HG02981 (cell line): ENCODE measurements around the gene DLX3.

Source experiments
- ATAC-seq: cut with Tn5 transposase; IDR thresholded peaks from one replicate; pipeline ENCODE4 v1.9.1; 2021; ENCODE audit warnings: mild to moderate bottlenecking, moderate library complexity; ENCODE audit not compliant: unreplicated experiment

DLX3 gene

DNA sequence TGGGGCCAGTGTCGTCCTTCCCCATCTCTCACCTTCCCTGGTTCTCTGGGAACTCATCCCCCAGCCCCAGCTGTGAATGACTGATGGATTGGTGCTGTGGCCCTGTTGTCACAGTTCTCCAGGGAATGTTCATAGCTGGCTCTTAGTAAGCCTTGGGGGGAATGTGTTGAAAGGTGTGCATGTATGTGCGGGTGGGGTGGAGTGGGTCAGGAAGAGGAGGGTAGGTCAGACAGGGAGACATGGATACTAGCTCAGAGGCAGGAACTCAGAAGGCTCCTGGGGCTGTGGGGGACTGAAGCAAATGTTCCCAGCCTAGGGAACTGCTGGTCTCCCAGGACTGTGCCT lies 21.8 kb downstream of the DLX3 start:
- ATAC-seq, result no peak

GRCh38 chr17:49972486-49973270 lies 22.3 kb downstream of the DLX3 start:
- ATAC-seq, result no peak

- ATAC-seq, result no peak
Measured at GRCh38 chr17:49971848-49972485, 23.1 kb downstream of the DLX3 start.

- no peak for ATAC-seq
Measured at GRCh38 chr17:49971199-49971847, 23.7 kb downstream of the DLX3 start.

- ATAC-seq, result no peak
Measured at GRCh38 chr17:49970498-49970897, 24.5 kb downstream of the DLX3 start.

DNA sequence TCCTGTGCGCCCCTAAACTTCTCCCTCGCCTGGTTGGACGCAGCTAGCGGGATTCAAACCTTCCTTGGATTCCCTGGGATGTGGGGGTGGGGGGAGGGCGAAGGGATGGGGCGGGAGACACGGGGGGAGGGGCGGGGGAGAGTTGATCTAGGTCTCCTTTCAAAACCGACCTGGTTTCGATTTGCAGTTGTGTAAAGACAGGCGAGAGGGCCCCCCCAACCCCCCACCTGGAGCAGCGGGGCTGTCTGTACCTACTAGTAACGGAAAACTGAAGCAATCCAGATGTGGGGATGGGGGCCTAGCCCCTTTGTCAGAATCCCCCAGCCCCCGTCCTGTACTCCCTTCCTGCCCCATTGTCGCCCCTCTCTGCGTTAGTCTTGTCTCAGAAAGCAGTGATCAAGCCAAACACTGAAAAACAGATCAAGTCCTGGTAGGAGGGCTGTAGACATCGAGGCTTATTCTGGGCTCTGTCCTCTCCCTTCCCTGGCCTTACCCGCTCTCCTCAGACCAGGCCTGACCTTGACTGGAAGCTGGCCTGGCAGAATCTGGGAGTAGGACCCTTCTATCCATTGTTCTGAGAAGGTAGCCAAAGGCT lies 25.1 kb downstream of the DLX3 start:
- no peak for ATAC-seq

DNA sequence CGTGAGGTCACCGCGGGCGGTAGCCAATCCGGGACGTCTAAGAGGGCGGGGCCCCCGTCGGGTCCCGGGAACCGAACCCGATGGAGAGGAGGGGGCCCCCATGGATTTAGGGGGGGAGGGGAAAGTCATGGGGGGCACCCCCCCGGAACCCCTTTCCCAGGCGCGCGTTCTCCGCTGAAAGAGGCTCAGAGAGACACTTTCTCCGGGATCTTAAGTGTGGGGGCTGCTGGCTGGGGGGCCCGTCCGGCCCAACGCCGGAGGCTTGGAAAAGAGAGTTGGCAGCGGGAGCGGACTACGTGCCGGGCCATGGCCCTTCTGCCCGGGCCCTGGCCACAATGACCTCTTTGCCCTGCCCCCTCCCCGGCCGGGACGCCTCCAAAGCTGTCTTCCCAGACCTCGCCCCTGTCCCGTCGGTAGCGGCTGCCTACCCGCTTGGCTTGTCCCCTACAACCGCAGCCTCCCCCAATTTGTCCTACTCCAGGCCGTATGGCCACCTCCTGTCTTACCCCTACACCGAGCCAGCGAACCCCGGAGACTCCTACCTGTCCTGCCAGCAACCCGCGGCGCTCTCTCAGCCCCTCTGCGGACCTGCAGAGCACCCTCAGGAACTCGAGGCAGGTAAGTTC lies 25.8 kb downstream of the DLX3 start, which contains the start of gene DLX4:
Gene DLX4 (plus strand): TSS at position 57 of the 626 bp plus-strand sequence. CDS start 279 bp downstream, at position 336.
- ATAC-seq, result no peak

DNA sequence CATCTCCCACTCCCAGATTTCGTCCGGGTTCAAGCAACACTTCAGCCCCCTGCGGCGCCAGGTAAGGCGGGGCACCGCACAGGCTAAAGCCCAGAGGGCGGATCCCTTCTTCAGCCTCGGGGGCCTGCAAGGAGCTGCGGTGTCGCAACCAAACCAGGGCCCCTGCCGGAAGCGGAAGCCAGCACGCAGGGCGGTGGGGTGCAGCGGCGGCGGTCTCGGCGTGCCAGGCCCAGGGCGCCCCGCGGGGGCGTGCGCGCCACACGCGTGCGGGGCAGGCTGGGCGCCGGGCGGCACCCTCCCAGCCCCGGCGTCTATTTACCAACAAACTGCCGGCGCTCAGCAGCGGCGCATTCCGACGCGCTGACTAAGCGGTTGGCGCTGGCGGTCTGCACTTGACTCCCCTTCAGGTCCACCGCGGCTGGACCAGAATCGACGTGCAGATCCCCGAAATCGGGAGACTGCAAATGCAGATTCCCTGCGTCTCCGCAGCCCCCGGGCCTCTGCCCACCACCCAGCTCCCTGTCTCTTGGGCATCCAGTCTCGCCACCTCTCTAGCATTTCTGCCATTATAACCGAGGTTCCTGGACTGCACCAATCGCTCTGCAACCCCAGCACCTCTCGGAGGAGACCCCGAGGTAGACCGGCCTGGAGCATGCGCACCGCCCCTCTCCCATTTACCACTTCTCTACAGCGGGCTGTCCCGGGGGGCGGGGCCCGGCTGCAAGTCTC lies 26.5 kb downstream of the DLX3 start:
- ATAC-seq, result no peak

- no peak for ATAC-seq
Measured at GRCh38 chr17:49967621-49968404, 27.2 kb downstream of the DLX3 start.

DNA sequence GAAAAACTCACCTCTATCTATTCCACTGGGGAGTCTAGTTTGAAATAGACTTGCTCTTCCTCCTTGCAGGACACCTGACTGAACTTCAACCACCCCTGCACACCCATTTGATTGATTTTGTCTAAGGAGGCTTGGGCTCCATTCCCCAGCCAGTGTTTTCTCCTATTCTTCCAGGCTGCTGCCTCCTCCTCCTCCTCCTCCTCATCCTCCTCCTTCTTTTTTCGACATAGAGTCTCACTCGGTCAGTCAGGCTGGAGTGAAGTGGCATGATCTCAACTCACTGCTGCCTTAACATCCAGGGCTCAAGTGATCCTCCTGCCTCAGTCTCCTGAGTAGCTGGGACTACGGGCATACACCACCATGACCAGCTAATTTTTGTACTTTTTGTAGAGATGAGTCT lies 27.8 kb downstream of the DLX3 start:
- no peak for ATAC-seq

DNA sequence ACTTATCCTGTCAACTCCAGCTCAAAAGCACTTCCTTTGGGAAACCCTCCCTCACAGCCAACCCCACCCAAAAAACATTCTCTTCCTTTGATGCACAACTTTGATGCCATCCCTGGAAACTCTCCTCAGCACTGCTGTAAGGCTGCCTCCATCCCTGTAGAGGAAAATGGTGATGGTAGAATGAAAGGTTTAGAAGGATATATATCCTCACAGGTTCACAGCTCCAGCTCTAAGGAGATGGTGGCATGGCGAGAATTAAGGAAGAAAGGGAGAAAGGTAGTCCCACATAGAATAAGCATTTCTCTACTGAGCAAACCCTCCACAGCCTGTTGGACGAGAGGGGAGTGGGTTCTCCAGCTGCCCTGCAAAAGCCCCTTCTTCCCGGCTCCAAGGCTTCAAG lies 28.3 kb downstream of the DLX3 start:
- ATAC-seq, result no peak

GRCh38 chr17:49965524-49965909 lies 29.5 kb downstream of the DLX3 start:
- ATAC-seq, result no peak

DNA sequence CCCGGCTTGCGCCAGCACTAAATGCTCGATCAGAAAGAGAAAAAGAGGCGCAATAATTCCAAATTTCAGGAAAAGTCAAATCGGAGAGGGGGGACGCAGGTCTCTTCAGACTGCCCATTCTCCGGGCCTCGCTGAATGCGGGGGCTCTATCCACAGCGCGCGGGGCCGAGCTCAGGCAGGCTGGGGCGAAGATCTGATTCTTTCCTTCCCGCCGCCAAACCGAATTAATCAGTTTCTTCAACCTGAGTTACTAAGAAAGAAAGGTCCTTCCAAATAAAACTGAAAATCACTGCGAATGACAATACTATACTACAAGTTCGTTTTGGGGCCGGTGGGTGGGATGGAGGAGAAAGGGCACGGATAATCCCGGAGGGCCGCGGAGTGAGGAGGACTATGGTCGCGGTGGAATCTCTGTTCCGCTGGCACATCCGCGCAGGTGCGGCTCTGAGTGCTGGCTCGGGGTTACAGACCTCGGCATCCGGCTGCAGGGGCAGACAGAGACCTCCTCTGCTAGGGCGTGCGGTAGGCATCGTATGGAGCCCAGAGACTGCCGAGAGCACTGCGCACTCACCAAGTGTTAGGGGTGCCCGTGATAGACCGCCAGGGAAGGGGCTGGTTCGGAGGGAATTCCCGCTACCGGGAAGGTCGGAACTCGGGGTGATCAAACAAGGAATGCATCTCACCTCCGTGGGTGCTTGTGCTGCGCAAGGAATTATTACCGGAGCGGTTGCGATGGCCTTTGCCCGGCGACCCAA lies 30.1 kb downstream of the DLX3 start:
- ATAC-seq, result no peak

GRCh38 chr17:49964303-49964768 lies 30.7 kb downstream of the DLX3 start:
- ATAC-seq, result no peak

- no peak for ATAC-seq
Measured at GRCh38 chr17:49963626-49964302, 31.3 kb downstream of the DLX3 start.

DNA sequence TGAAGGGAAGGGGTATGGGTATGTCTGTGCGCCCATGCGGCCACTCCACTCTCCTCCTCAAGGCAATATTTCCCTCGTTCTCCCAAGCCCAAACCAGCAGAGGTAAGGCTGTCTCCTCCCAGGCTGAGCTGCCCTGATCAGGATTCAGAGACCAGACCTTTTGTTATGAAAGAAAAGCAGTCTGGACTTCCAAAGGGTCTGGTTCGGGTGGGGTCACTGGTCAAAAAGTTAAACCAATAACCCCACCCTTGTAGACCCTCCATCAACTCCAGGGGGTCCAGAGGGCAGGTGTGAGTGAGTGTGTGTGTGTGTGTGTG lies 31.8 kb downstream of the DLX3 start:
- no peak for ATAC-seq

DNA sequence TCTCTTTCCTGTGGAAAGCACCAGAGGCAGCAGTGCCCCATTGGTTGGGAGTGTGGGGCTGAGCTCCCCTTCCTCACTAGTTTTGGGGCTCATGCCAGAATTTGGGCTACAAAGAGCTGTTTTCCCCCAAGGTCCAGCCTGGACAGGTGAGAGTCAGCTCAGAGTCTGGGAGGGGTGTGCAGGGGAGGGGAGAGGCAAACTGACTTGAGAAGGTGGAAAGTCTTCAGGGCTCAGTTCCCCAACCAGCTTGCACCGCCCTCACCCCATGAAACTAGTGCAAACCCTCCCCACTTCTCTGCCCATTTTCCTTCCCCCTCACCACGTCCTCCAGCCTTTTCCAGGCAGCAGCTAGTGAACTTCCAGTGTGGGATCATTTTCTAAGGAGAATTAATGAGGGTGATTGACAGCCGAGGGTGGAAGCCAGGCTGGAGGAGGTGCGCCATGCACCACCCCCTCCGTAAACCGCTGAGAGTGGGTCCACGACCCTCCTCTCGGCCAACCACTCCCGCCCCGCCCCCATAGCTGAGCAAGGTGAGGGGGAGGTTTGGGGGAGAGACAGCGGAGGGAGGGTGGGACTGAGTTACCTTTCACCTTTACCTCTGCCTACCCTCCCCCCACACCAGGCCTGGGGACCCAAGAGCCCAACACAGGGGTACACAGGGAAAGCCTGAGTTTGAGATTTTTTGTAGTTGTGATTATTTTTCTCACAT lies 32.3 kb downstream of the DLX3 start:
- no peak for ATAC-seq
